ENCODE results near the gene AATK. TPM values are rescaled to one million over a fixed set of nuclear protein-coding genes. Genes with fewer than 3 reads are reported as not detected.
A peak's percentile ranks its signal among the peaks of the same experiment; 100 is the strongest.

The AATK gene
- total and polyA plus RNA-seq, 9 of the 15 experiments (the other 6 are each of a cell fraction or from before 2014, with no cell fraction given), result 0.11 to 0.55 (median 0.38) TPM; not detected in 5

DNA sequence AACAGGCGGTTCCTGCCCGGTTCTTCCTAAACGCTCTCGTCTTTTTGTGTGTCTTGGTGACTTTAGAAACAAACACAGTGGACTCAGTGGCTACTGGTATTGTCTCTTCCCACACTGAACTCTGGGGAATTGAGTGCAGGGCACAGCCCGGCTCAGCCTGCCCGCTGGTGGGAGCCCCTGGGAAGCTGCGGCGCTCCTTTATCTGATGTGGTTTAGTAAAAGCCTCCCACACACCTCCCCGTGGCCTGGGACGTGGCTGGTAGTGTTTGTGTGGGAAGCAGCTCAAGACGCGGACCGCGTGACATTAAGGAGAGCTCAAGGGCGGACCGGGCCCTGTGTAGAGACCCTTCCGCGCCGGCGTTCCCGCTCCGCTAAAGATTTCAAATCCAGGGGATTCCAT lies 56.1 kb downstream of the AATK start (continued):
- peak; percentile 100 for TF ChIP-seq ZBTB9 (CRISPR knock-in tag; IDR thresholded peaks at IDR 0.05)
- peak; percentile 24; the same call in 1 of the 2 replicates for TF ChIP-seq RNF2 (IDR thresholded peaks at IDR 0.05)
- no peak for TF ChIP-seq ELF1 (tag; IDR thresholded peaks at IDR 0.05)
- TF ChIP-seq ZNF699 (CRISPR knock-in tag; IDR thresholded peaks at IDR 0.05; ENCODE audit: insufficient replicate concordance), result no peak
- peak; percentile 59; the same call in 1 of the 2 replicates for TF ChIP-seq SMARCE1 (IDR thresholded peaks at IDR 0.05)
- peak; percentile 62 for TF ChIP-seq CXXC5 (CRISPR knock-in tag; IDR thresholded peaks at IDR 0.05)
- TF ChIP-seq HES1 (IDR thresholded peaks at IDR 0.05; ENCODE audit: low read depth), result no peak
- TF ChIP-seq LEF1 (IDR thresholded peaks at IDR 0.05), result no peak
- peak; percentile 26; the same call in 1 of the 2 replicates for TF ChIP-seq TFAP4 (CRISPR knock-in tag; IDR thresholded peaks at IDR 0.05; ENCODE audit: borderline replicate concordance)
- no peak for TF ChIP-seq ARNT (IDR thresholded peaks at IDR 0.05)
- no peak for TF ChIP-seq ATF7 (IDR thresholded peaks at IDR 0.05)
- TF ChIP-seq EGR1 (conservative IDR thresholded peaks at IDR 0.05), result peak; percentile 40; the same call in 1 of the 2 replicates
- peak; percentile 86; the same call in 1 of the 2 replicates for TF ChIP-seq ESRRA (IDR thresholded peaks at IDR 0.05; ENCODE audit: borderline replicate concordance, low read depth)
- TF ChIP-seq VEZF1 (CRISPR knock-in tag; IDR thresholded peaks at IDR 0.05), result peak; percentile 20; the same call in 1 of the 2 replicates
